HUES48 (cell line): ENCODE data around the gene GPC6.

Experiments used
- H3K27ac ChIP-seq: one replicate; pipeline ENCODE4 v1.7.0; 2013; ENCODE audit warnings: low read depth, low read length, inconsistent platforms
- H3K27me3 ChIP-seq: 2 replicates; pipeline ENCODE4 v1.6.1; 2013; ENCODE audit warnings: mild to moderate bottlenecking, low read length; ENCODE audit not compliant: control insufficient read depth, insufficient read depth
- H3K36me3 ChIP-seq: 2 replicates; pipeline ENCODE4 v1.6.1; 2013; ENCODE audit warnings: low read length; ENCODE audit not compliant: control insufficient read depth, insufficient read depth
- H3K4me1 ChIP-seq: 2 replicates; pipeline ENCODE4 v1.6.1; 2013; ENCODE audit warnings: mild to moderate bottlenecking, low read length; ENCODE audit not compliant: control insufficient read depth, insufficient read depth
- H3K4me3 ChIP-seq: 2 replicates; pipeline ENCODE4 v1.5.1; 2013; ENCODE audit warnings: mild to moderate bottlenecking, low read depth, low read length
- H3K9ac ChIP-seq: 2 replicates; pipeline ENCODE4 v1.6.1; 2013; ENCODE audit warnings: mild to moderate bottlenecking, low read depth, low read length, moderate library complexity
- H3K9me3 ChIP-seq: 2 replicates; pipeline ENCODE4 v1.6.1; 2013; ENCODE audit warnings: low read length; ENCODE audit not compliant: control insufficient read depth, insufficient read depth

GPC6 gene

GRCh38 chr13:94058821-94059360 is 832.3 kb downstream of the GPC6 start:
- Histone ChIP-seq H3K36me3 (no peaks in the 10 kb centered on the region), H3K27ac (no peak overlapping the region), H3K4me3 (no peak overlapping the region), H3K9me3 (no peaks in the 10 kb centered on the region), H3K9ac (no peak overlapping the region), H3K27me3 (no peaks in the 10 kb centered on the region), H3K4me1 (0 out of 2 replicates have a peak, but pooled peaks cover 2% of the 10 kb centered on the region)

GRCh38 chr13:94061301-94061700 is 834.7 kb downstream of the GPC6 start:
- Histone ChIP-seq H3K9me3 (no peaks in the 10 kb centered on the region), H3K4me1 (0 out of 2 replicates have a peak, but pooled peaks cover 2% of the 10 kb centered on the region), H3K36me3 (no peaks in the 10 kb centered on the region), H3K27ac (no peak overlapping the region), H3K4me3 (no peak overlapping the region), H3K9ac (no peak overlapping the region), H3K27me3 (no peaks in the 10 kb centered on the region)

GRCh38 chr13:94063096-94063495 is 836.5 kb downstream of the GPC6 start:
- H3K36me3 ChIP-seq = no peaks in the 10 kb centered on the region
- H3K27ac ChIP-seq = no peak overlapping the region
- no peaks in the 10 kb centered on the region for H3K27me3 ChIP-seq
- H3K9me3 ChIP-seq = no peaks in the 10 kb centered on the region
- H3K4me1 ChIP-seq = 0 out of 2 replicates have a peak, but pooled peaks cover 2% of the 10 kb centered on the region
- H3K4me3 ChIP-seq = no peak overlapping the region
- H3K9ac ChIP-seq = no peak overlapping the region

GRCh38 chr13:94063848-94064247 is 837.2 kb downstream of the GPC6 start:
- Histone ChIP-seq H3K27ac (no peak overlapping the region), H3K9me3 (no peaks in the 10 kb centered on the region), H3K9ac (no peak overlapping the region), H3K4me1 (no peaks in the 10 kb centered on the region), H3K27me3 (no peaks in the 10 kb centered on the region), H3K4me3 (no peak overlapping the region), H3K36me3 (no peaks in the 10 kb centered on the region)

GRCh38 chr13:94065741-94066140 is 839.1 kb downstream of the GPC6 start:
- Histone ChIP-seq H3K27me3 (no peaks in the 10 kb centered on the region), H3K4me3 (no peak overlapping the region), H3K4me1 (no peaks in the 10 kb centered on the region), H3K9me3 (no peaks in the 10 kb centered on the region), H3K27ac (no peak overlapping the region), H3K9ac (no peak overlapping the region), H3K36me3 (no peaks in the 10 kb centered on the region)

- H3K9ac ChIP-seq = no peak overlapping the region
- H3K27me3 ChIP-seq = no peaks in the 10 kb centered on the region
- peaks cover 4% of the 10 kb centered on the region; the same call in 1 of the 2 replicates for H3K4me1 ChIP-seq
- H3K4me3 ChIP-seq = no peak overlapping the region
- no peak overlapping the region for H3K27ac ChIP-seq
- no peaks in the 10 kb centered on the region for H3K36me3 ChIP-seq
- peaks cover 10% of the 10 kb centered on the region for H3K9me3 ChIP-seq
These were observed 846.6 kb downstream of the GPC6 start for GRCh38 chr13:94073007-94073744.

GRCh38 chr13:94079876-94080275 is 853.3 kb downstream of the GPC6 start:
- Histone ChIP-seq H3K27ac (no peak overlapping the region), H3K9me3 (peaks cover 10% of the 10 kb centered on the region), H3K36me3 (no peaks in the 10 kb centered on the region), H3K4me3 (no peak overlapping the region), H3K4me1 (peaks cover 9% of the 10 kb centered on the region), H3K9ac (no peak overlapping the region), H3K27me3 (no peaks in the 10 kb centered on the region)

- Histone ChIP-seq H3K36me3 (no peaks in the 10 kb centered on the region), H3K9ac (no peak overlapping the region), H3K4me1 (peaks cover 9% of the 10 kb centered on the region), H3K9me3 (peaks cover 10% of the 10 kb centered on the region), H3K4me3 (no peak overlapping the region), H3K27me3 (no peaks in the 10 kb centered on the region), H3K27ac (no peak overlapping the region)
These were observed 853.9 kb downstream of the GPC6 start for GRCh38 chr13:94080527-94080926.

GRCh38 chr13:94087100-94087499 is 860.5 kb downstream of the GPC6 start:
- no peaks in the 10 kb centered on the region for H3K4me1 ChIP-seq
- no peaks in the 10 kb centered on the region for H3K27me3 ChIP-seq
- H3K27ac ChIP-seq = no peak overlapping the region
- H3K4me3 ChIP-seq = no peak overlapping the region
- H3K9me3 ChIP-seq = no peaks in the 10 kb centered on the region
- no peaks in the 10 kb centered on the region for H3K36me3 ChIP-seq
- no peak overlapping the region for H3K9ac ChIP-seq

- Histone ChIP-seq H3K4me1 (no peaks in the 10 kb centered on the region), H3K36me3 (no peaks in the 10 kb centered on the region), H3K4me3 (no peak overlapping the region), H3K9me3 (peaks cover 6% of the 10 kb centered on the region; the same call in 1 of the 2 replicates), H3K9ac (no peak overlapping the region), H3K27ac (no peak overlapping the region), H3K27me3 (no peaks in the 10 kb centered on the region)
These were observed 862.1 kb downstream of the GPC6 start for GRCh38 chr13:94088742-94089141.

GRCh38 chr13:94090773-94091480 is 864.3 kb downstream of the GPC6 start:
- H3K4me1 ChIP-seq = no peaks in the 10 kb centered on the region
- H3K9ac ChIP-seq = no peak overlapping the region
- no peaks in the 10 kb centered on the region for H3K36me3 ChIP-seq
- H3K4me3 ChIP-seq = no peak overlapping the region
- no peaks in the 10 kb centered on the region for H3K27me3 ChIP-seq
- peaks cover 6% of the 10 kb centered on the region; the same call in 1 of the 2 replicates for H3K9me3 ChIP-seq
- no peak overlapping the region for H3K27ac ChIP-seq
